ENCODE measurements around the gene REG3G.

DNA sequence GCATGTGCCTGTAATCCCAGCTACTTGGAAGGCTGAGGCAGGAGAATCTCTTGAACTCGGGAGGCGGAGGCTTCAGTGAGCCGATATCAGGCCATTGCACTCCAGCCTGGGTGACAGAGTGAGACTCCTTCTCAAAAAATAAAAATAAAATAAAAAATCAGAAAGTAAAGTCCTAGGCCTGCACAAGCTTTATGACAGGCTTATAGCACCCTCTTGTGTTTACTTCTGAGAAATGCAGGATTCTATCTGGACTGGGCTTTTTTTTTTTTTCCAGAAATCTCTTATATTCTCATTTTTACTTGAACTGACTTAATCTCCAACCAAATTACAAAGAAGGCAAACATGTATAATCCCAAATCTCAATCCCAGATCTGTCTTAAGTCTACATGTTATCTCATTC, 26.1 kb upstream of the REG3G start:
- no peak for TF ChIP-seq POLR2A (IDR thresholded peaks at IDR 0.05)
- no peak for TF ChIP-seq CTCF (IDR thresholded peaks at IDR 0.05)

All from uterus (tissue), 2 donors.